SK-N-MC (cell line): ENCODE data around the gene GLI1.

Experiments used
- EZH2 ChIP-seq: fragments of 200-600 bp; sonication (generic); IDR thresholded peaks from one replicate; pipeline ENCODE4 v1.6.1; 2017; ENCODE audit warnings: antibody characterized with exemption
- FOXP2 ChIP-seq: optimal IDR thresholded peaks from 2 replicates; pipeline ENCODE3; 2011; ENCODE audit warnings: mild to moderate bottlenecking, moderate library complexity; ENCODE audit not compliant: insufficient read depth; ENCODE audit errors: extremely low read length, control extremely low read depth
- POLR2AphosphoS5 ChIP-seq: IDR thresholded peaks from 2 replicates; pipeline ENCODE4 v1.6.1; 2012; ENCODE audit warnings: mild to moderate bottlenecking, low read depth, low read length, borderline replicate concordance

- TF ChIP-seq EZH2, result no peak
- TF ChIP-seq POLR2AphosphoS5, result no peak
- no peak for TF ChIP-seq FOXP2
These were observed 23.9 kb downstream of the GLI1 start for GRCh38 chr12:57483466-57483865.
